Left hindlimb (tissue), 1 donor: ENCODE results near the gene SHISA7.
A peak's percentile ranks its signal among the peaks of the same experiment; 100 is the strongest.

Source experiments
- DNase-seq: peaks from one replicate; pipeline ENCODE4 v3.0.0-alpha.2; 2018

Gene SHISA7

DNA sequence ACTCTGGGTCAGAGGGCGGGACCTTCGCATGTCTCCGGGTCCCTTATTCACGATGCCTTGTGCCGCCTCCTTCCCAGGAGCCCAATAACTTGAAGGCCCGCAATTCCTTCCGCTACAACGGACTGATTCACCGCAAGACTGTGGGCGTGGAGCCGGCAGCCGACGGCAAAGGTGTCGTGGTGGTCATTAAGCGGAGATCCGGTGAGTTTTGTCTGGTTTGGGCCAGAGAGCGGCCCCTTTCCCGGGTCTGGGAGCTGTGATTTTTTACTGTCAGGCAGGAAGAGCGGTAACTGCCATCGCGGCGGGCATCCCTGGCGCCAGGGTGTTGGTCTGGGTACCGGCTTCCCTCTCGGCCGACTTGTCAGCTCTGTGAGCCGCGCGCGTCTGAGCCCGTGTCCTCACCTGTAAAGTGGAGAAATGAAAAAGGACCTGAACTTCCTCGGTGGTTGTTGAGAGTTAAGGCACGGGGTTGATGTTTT is 56.6 kb downstream of the SHISA7 start:
- DNase-seq: no peak

DNA sequence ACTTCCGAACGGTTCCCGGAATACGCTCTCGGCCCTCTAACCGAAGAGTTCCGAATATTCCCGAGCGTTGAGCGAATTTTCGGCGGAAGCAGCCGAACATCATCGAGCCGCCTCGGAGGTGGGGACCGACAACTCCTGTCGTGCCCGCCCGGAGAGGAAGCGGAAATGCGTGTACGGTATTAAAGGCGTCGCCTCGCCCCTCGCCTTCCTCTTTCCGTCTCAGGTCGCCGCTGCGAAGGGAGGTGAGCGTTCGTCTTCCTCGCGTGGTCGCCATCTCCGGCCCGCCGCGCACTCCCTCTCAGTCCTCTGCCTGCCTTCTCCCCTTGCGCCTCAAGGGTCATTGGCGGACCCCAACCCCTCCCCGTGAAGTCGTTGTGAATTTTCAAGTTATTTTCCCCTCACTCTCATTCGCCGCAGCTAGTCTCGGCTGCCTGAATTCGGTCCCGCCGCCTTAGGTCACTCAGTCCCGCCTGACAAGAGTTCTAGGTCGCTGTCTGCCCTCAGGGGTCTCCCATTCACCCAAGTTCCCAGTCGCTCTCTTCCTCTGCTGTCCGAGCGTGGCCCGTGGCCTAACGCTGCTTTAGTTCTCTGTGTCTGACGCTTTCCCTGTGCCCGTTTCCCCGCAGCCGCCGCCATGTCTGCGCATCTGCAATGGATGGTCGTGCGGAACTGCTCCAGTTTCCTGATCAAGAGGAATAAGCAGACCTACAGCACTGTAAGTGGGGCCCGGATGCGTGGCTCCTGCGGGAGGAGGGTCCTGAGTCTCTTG is 57.2 kb downstream of the SHISA7 start, which contains the start of gene RPL28:
Gene RPL28, plus strand, starts transcription at position 209 of the 769 bp plus-strand sequence. Its CDS starts 426 bp downstream, at position 635.
- DNase-seq: peak; percentile 99

DNA sequence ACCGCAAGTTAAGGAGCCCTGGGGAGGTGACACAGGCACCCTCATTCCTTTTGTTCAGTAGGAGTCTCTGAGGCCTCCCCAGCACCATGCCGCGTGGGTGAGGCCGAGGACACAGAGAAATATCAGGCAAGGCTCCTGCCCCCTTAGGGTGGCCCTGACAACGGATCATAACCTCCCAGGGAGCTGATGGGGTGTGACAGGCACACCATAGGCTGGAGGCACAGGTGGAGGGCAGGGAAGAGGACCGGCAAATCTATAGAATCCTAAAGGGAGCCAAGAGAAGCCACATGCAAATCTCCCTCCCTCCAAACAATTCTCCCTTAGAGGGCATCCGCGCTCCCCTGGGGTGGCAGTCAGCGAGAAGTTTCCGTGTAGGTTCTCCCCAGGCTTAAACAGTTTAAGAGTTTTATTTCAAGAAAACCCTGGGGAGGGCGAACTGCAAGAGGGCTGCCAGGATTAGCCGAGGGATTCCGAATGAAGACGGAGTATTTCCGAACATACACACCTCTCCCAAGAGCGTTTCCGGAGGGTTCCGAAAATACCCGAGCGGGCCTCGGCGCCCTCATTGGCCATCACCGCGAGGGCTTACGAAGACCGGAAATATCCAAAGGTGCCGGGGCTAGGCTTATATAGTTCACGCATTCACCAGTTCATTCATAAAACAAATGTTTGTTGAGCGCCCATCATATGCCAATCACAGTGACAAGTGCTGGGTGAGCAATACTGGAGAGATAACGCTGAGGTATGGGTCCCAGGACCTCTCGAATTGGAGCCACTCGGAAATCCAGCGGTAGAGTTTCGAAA is 58.0 kb downstream of the SHISA7 start:
- DNase-seq: peak; percentile 96

DNA sequence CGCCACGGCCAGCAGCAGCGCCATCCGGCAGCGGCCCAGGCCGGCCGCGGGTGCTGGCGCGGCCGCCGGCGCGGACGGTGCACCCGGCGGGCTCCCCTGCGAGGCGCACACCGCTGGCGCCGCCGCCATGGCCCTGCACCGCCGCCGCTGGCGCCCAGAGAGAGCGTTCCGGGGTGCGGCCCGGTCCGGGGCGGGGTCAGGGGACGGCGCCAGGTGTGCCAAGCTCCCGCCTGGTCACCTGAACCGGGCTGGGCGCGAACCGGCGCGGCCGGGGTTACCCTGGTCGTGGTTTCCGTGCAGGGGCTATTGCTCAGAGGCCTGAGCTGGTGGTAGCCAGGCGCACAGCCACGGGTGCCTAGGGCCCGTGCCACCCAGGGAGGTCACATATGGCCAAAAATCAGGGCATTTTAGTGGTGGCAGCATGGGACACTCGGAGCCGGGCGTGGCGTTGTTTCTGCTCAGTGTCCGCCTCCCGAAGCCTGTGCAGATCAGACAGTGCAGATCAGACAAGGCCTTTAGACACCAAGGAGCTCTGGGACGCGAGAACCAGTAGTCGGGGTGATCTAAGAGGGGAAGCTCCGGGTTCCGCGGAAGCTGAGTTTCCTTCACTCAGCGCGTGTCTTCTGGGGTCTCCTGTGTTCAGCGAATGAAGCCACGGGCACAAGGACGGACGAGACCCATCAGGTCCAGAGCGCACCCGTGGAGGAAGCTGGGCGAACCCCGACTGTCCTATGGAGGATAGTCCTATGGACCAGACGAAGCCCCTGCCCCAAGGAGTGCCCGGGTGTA is 58.8 kb downstream of the SHISA7 start, which contains the start of gene TMEM238:
Gene TMEM238, minus strand, starts transcription at position 162 of the 789 bp plus-strand sequence. Its CDS starts 33 bp downstream, at position 129.
- DNase-seq: no peak

DNA sequence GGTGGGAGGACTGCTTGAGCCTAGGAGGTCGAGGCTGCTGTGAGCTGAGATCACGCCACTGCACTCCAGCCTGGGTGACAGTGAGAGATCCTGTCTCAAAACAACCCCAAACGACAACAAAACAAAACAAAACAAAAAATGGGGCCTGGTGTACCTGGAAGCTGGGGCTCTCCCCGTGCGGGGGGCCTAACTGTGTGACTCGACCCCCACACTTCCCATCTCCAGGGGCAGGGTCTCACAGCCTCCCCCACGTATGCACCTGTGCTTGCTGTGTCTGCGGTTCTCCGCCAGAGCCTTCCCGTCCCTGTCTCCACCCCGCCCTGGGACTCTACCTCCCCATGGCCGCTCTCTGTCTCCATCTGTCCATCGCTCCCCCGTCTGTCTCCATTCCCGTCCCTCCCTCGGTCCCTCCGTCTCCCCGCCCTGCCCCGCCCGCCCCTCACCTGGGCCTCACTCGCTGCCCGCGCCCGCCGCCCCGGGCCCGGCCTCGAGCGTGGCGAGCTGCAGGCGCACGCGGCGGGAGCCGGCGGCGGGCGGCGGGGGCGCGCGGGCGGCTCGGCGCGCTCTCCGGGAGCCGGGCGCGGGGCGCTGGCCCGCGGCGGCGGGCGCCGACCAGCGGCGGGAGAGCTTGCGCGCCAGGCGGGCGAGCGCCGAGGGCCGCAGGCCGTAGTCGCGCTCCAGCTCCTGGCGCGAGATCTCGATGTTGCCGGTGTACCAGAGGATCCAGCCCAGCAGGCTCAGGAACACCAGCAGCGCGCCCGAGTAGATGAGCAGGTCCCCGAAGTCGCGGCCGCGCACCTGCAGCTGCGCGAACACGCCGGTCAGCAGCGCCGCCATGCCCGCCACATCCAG is 59.6 kb downstream of the SHISA7 start:
- DNase-seq: peak; percentile 60

DNA sequence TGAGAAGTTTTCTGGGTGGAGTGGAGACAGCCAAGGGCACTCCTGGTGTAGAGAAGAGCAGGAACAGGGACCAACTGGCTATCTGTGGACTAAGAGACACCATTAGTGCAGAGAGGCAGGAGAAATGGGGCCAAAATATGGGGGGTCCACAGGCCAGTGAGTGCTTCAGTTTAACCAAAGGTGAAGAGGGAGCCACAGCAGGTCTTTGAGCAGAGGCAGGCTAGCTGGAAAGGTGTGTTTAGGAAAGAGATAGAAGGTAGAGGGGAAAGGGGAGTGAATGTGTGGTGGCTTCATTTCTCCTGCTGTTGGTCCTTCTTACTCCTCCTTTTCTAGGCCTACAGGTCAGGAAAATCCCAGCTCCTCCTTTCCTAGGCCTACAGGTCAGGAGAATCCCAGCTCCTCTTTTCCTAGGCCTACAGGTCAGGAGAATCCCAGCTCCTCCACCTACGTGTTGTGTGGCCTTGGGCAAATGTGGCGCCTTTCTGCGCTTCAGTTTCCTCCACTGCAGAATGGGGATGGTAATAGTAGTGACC is 60.5 kb downstream of the SHISA7 start:
- DNase-seq: no peak

DNA sequence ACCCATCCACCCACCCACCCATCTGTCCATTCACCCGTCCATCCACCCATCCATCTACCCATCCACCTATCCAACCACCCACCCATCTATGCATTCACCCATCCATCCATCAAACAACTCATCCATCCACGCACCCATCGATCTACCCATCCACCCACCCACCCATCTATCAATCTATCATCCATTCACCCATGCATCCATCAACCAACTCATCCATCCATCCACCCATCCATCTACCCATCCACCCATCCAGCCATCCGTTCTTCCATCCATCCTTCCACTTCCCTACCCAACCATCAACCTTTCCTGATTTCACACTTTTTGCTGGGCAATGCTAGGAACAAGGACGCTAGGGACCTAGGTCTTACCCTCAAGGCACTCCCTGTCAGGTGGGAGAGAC is 61.1 kb downstream of the SHISA7 start:
- DNase-seq: no peak

DNA sequence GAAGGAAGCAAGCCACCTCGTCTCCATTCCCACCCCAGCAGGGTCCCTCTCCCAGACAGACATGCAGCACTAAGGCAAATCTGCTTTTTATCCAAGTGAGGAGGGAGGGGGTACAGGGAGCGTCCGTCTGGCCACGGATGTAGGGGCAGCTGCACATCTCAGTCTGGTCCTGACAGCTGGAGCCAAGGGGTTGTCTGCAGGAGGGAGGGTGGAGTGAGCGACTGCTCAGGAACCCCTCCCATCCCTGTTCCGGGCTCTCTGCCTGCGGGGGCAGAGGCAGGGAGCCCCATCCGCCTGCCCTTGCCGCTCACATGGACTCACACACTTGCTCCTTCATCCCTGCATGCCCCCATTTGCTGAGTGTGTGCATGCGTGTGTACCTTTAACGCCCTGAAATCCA is 63.9 kb downstream of the SHISA7 start:
- DNase-seq: peak; percentile 81
